SK-N-SH treated with all-trans-retinoic acid at 6 μM for 48 hours (cell line): ENCODE data around the gene CASP5.

Experiments
- ATAC-seq: fragments of 200-7000 bp; cut with Tn5 transposase; 3 replicates; pipeline ENCODE4 v1.9.1; 2020; ENCODE audit warnings: mild to moderate bottlenecking, moderate library complexity
- ARNTL ChIP-seq: fragments of 450-650 bp; formaldehyde crosslinking; IDR thresholded peaks from 2 replicates; pipeline ENCODE4 v1.5.0; 2020; ENCODE audit warnings: low read depth, mild to moderate bottlenecking, moderate library complexity, borderline replicate concordance
- CSDC2 ChIP-seq: fragments of 250-450 bp; sonication (Bioruptor Pico); IDR thresholded peaks from 2 replicates; pipeline ENCODE4 v1.5.0; 2020; ENCODE audit warnings: mild to moderate bottlenecking, moderate library complexity
- GLIS3 ChIP-seq: fragments of 250-450 bp; sonication (Bioruptor Pico); IDR thresholded peaks from 2 replicates; pipeline ENCODE4 v1.5.0; 2020; ENCODE audit warnings: mild to moderate bottlenecking, moderate library complexity
- ISL1 ChIP-seq: fragments of 250-450 bp; sonication (Bioruptor Pico); IDR thresholded peaks from 2 replicates; pipeline ENCODE4 v2.1.2; 2022; ENCODE audit warnings: mild to moderate bottlenecking, moderate library complexity
- PPARA ChIP-seq: fragments of 250-450 bp; sonication (Bioruptor Pico); IDR thresholded peaks from 2 replicates; pipeline ENCODE4 v1.5.0; 2020; ENCODE audit warnings: mild to moderate bottlenecking, borderline replicate concordance
- RARB ChIP-seq: fragments of 250-450 bp; sonication (Bioruptor Pico); IDR thresholded peaks from 2 replicates; pipeline ENCODE4 v1.8.0; 2021; ENCODE audit warnings: mild to moderate bottlenecking, moderate library complexity
- SNAI2 ChIP-seq: fragments of 250-450 bp; sonication (Bioruptor Pico); IDR thresholded peaks from 2 replicates; pipeline ENCODE4 v1.5.0; 2020; ENCODE audit warnings: mild to moderate bottlenecking, moderate library complexity
- TCF4 ChIP-seq: fragments of 250-450 bp; sonication (Bioruptor Pico); IDR thresholded peaks from 2 replicates; pipeline ENCODE4 v1.8.0; 2021; ENCODE audit warnings: mild to moderate bottlenecking, moderate library complexity, borderline replicate concordance
- TOX ChIP-seq: fragments of 250-450 bp; sonication (Bioruptor Pico); IDR thresholded peaks from 2 replicates; pipeline ENCODE4 v1.8.0; 2021; ENCODE audit warnings: mild to moderate bottlenecking, moderate library complexity, borderline replicate concordance
- TSHZ2 ChIP-seq: fragments of 250-450 bp; sonication (Bioruptor Pico); IDR thresholded peaks from 2 replicates; pipeline ENCODE4 v1.5.0; 2020; ENCODE audit warnings: mild to moderate bottlenecking, moderate library complexity
- ZC3H10 ChIP-seq: fragments of 250-450 bp; sonication (Bioruptor Pico); IDR thresholded peaks from 2 replicates; pipeline ENCODE4 v1.5.1; 2021; ENCODE audit warnings: mild to moderate bottlenecking, moderate library complexity
- ZFP3 ChIP-seq: fragments of 250-450 bp; sonication (Bioruptor Pico); IDR thresholded peaks from 2 replicates; pipeline ENCODE4 v1.5.0; 2020; ENCODE audit warnings: mild to moderate bottlenecking, moderate library complexity
- ZFP30 ChIP-seq: fragments of 450-650 bp; formaldehyde crosslinking; IDR thresholded peaks from 2 replicates; pipeline ENCODE4 v1.5.0; 2022; ENCODE audit warnings: mild to moderate bottlenecking, moderate library complexity
- ZNF565 ChIP-seq: fragments of 450-650 bp; formaldehyde crosslinking; conservative IDR thresholded peaks from 2 replicates; pipeline ENCODE4 v1.5.0; 2020; ENCODE audit warnings: low read depth, mild to moderate bottlenecking, moderate library complexity
- ZNF70 ChIP-seq: fragments of 450-650 bp; formaldehyde crosslinking; IDR thresholded peaks from 2 replicates; pipeline ENCODE4 v1.5.0; 2020; ENCODE audit warnings: mild to moderate bottlenecking, moderate library complexity
- ZNF8 ChIP-seq: fragments of 450-650 bp; formaldehyde crosslinking; IDR thresholded peaks from 2 replicates; pipeline ENCODE4 v1.5.0; 2020; ENCODE audit warnings: mild to moderate bottlenecking, moderate library complexity
- TF ChIP-seq, protein P1 (sequence below): fragments of 250-450 bp; sonication (Bioruptor Pico); IDR thresholded peaks from 2 replicates; pipeline ENCODE4 v1.5.1; 2021; ENCODE audit warnings: mild to moderate bottlenecking, moderate library complexity
- TF ChIP-seq, protein P2 (sequence below): fragments of 250-450 bp; sonication (Bioruptor Pico); IDR thresholded peaks from 2 replicates; pipeline ENCODE4 v1.8.0; 2021; ENCODE audit warnings: low read depth, mild to moderate bottlenecking, moderate library complexity, borderline replicate concordance
- TF ChIP-seq, protein P3 (sequence below): fragments of 250-450 bp; sonication (Bioruptor Pico); IDR thresholded peaks from 2 replicates; pipeline ENCODE4 v1.8.0; 2020; ENCODE audit warnings: mild to moderate bottlenecking, moderate library complexity, borderline replicate concordance

The CASP5 gene

DNA sequence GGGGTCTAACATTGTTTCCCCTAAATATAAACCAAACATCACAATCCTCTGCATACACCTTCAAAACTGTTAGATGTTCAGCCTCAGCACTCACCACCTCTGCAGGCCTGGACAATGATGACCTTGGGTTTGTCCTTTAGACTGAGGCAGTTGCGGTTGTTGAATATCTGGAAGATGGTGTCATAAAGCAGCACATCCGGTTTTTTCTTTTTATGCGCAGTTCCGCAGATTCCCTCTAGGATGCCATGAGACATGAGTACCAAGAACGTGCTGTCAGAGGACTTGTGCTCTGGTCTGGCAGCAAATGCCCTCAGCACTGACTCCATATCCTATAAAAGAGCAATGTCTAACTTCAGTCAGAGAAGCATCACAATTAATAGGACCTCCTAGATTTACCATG, 22.8 kb downstream of the CASP5 start:
- TF ChIP-seq, protein P1, sequence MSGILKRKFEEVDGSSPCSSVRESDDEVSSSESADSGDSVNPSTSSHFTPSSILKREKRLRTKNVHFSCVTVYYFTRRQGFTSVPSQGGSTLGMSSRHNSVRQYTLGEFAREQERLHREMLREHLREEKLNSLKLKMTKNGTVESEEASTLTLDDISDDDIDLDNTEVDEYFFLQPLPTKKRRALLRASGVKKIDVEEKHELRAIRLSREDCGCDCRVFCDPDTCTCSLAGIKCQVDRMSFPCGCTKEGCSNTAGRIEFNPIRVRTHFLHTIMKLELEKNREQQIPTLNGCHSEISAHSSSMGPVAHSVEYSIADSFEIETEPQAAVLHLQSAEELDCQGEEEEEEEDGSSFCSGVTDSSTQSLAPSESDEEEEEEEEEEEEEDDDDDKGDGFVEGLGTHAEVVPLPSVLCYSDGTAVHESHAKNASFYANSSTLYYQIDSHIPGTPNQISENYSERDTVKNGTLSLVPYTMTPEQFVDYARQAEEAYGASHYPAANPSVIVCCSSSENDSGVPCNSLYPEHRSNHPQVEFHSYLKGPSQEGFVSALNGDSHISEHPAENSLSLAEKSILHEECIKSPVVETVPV (CRISPR knock-in tag), result no peak
- no peak for TF ChIP-seq ZNF8 (CRISPR knock-in tag)
- TF ChIP-seq RARB (CRISPR knock-in tag), result no peak
- TF ChIP-seq, protein P2, sequence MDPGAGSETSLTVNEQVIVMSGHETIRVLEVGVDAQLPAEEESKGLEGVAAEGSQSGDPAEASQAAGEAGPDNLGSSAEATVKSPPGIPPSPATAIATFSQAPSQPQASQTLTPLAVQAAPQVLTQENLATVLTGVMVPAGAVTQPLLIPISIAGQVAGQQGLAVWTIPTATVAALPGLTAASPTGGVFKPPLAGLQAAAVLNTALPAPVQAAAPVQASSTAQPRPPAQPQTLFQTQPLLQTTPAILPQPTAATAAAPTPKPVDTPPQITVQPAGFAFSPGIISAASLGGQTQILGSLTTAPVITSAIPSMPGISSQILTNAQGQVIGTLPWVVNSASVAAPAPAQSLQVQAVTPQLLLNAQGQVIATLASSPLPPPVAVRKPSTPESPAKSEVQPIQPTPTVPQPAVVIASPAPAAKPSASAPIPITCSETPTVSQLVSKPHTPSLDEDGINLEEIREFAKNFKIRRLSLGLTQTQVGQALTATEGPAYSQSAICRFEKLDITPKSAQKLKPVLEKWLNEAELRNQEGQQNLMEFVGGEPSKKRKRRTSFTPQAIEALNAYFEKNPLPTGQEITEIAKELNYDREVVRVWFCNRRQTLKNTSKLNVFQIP (CRISPR knock-in tag), result no peak
- no peak for TF ChIP-seq ISL1
- TF ChIP-seq GLIS3 (CRISPR knock-in tag), result no peak
- no peak for TF ChIP-seq TSHZ2
- TF ChIP-seq, protein P3, sequence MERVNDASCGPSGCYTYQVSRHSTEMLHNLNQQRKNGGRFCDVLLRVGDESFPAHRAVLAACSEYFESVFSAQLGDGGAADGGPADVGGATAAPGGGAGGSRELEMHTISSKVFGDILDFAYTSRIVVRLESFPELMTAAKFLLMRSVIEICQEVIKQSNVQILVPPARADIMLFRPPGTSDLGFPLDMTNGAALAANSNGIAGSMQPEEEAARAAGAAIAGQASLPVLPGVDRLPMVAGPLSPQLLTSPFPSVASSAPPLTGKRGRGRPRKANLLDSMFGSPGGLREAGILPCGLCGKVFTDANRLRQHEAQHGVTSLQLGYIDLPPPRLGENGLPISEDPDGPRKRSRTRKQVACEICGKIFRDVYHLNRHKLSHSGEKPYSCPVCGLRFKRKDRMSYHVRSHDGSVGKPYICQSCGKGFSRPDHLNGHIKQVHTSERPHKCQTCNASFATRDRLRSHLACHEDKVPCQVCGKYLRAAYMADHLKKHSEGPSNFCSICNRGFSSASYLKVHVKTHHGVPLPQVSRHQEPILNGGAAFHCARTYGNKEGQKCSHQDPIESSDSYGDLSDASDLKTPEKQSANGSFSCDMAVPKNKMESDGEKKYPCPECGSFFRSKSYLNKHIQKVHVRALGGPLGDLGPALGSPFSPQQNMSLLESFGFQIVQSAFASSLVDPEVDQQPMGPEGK (CRISPR knock-in tag), result no peak
- no peak for TF ChIP-seq CSDC2 (CRISPR knock-in tag)
- no peak for TF ChIP-seq SNAI2
- no peak for ATAC-seq

- ATAC-seq, result no peak
Observed at GRCh38 chr11:104999721-105000120, 23.2 kb downstream of the CASP5 start.

GRCh38 chr11:104997288-104997687, 25.7 kb downstream of the CASP5 start:
- TF ChIP-seq, protein P3 (CRISPR knock-in tag), result no peak
- no peak for TF ChIP-seq PPARA
- no peak for TF ChIP-seq ZNF70
- no peak for TF ChIP-seq ZFP30 (CRISPR knock-in tag)
- TF ChIP-seq, protein P2 (CRISPR knock-in tag), result no peak
- TF ChIP-seq, all 23 proteins: peak for 0
- no peak for ATAC-seq

More at GRCh38 chr11:104999721-105000120, 23.2 kb downstream of the CASP5 start:
- TF ChIP-seq TCF4 (CRISPR knock-in tag) (no peak), RARB (CRISPR knock-in tag) (no peak), ZC3H10 (CRISPR knock-in tag) (no peak), ISL1 (no peak)

DNA sequence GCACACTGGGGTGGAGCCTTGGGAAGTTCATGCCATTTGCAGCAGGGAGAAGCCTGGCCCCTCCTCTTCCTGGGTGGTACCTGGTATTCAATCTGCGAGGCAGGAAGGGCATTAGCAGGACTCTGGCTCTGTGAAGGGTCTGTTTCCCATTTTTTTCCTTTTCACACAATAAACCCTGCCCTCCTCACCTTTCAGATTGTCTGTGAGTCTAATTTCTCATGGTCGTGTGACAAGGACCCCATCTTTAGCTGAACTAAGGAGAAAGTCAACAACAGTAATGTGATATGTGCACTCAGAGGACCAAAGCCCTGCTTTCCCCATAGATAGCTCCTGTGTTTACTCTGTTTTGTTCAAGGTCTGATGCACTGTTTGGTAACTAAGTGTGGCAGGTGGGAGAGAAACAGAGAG, 28.0 kb downstream of the CASP5 start:
- no peak for ATAC-seq
- TF ChIP-seq, protein P3 (CRISPR knock-in tag), result no peak
- TF ChIP-seq TOX (CRISPR knock-in tag), result no peak
- no peak for TF ChIP-seq ZNF565 (CRISPR knock-in tag)
- no peak for TF ChIP-seq ZC3H10 (CRISPR knock-in tag)
- TF ChIP-seq RARB (CRISPR knock-in tag), result no peak
- no peak for TF ChIP-seq ISL1
- TF ChIP-seq, protein P2 (CRISPR knock-in tag), result no peak
- TF ChIP-seq ZFP3 (CRISPR knock-in tag), result no peak
- no peak for TF ChIP-seq ARNTL
- no peak for TF ChIP-seq GLIS3 (CRISPR knock-in tag)
